Sigmoid colon (tissue), 7 donors: Measurements from ENCODE around the gene TMEM9. TPM values are rescaled to one million over a fixed set of nuclear protein-coding genes. Genes with fewer than 3 reads are reported as not detected.
A peak's percentile ranks its signal among the peaks of the same experiment; 100 is the strongest.

ENCODE experiments used
- DNase-seq: peaks from one replicate; pipeline ENCODE4 v3.0.0-alpha.2; 2019
- H3K27ac ChIP-seq, 4 donors: fragments of 200-600 bp; sonication (generic); one replicate each; pipeline ENCODE4 v1.5.1; 2016 to 2019; ENCODE audit warnings: mild to moderate bottlenecking in 1 of 4
- H3K27me3 ChIP-seq, 3 donors: fragments of 200-600 bp; sonication (generic); one replicate each; pipeline ENCODE4 v1.5.1; 2019; ENCODE audit warnings: mild to moderate bottlenecking in 1 of 3
- H3K36me3 ChIP-seq, 4 donors: fragments of 200-600 bp; sonication (generic); one replicate each; pipeline ENCODE4 v1.5.1; 2016 to 2019
- H3K4me1 ChIP-seq, 4 donors: fragments of 200-600 bp; sonication (generic); one replicate each; pipeline ENCODE4 v1.5.1; 2017 to 2019
- H3K4me3 ChIP-seq, 4 donors: fragments of 200-600 bp; sonication (generic); one replicate each; pipeline ENCODE4 v1.5.1; 2017 to 2019; ENCODE audit warnings: mild to moderate bottlenecking in 2 of 4, moderate library complexity in 1 of 4
- H3K9me3 ChIP-seq, 4 donors: fragments of 200-600 bp in 3 of 4; sonication (generic) in 3 of 4; one replicate each; pipeline versions ENCODE4 v1.5.1 to v1.6.1; 2013 to 2019
- EP300 ChIP-seq, 4 donors: sonication (generic); formaldehyde crosslinking; IDR thresholded peaks; one replicate each; pipeline ENCODE4 v1.6.1; 2017; ENCODE audit warnings: antibody characterized with exemption in 4 of 4
- POLR2A ChIP-seq, 2 donors: fragments of 450-650 bp; IDR thresholded peaks; one replicate each; pipeline ENCODE4 v1.6.1; 2016; ENCODE audit warnings: antibody characterized with exemption in 2 of 2, mild to moderate bottlenecking in 2 of 2, moderate library complexity in 2 of 2
- POLR2AphosphoS5 ChIP-seq, 4 donors: sonication (generic); formaldehyde crosslinking; IDR thresholded peaks; one replicate each; pipeline ENCODE4 v1.6.1; 2017; ENCODE audit warnings: antibody characterized with exemption in 4 of 4
- WGBS, 2 donors: extraction: QIAGEN DNeasy Blood & Tissue Kit; methylation state at CpG; one replicate each; pipeline ENCODE4 v1.1.7; 2013; 5-methylcytosine and 5-hydroxymethylcytosine counted together
- intact Hi-C: fragments of 100-400 bp; cut with DNase I; formaldehyde crosslinking; loops from one replicate; pipeline ENCODE4 v1.15.1; 2023
- polyA plus RNA-seq, 3 donors: library from polyadenylated mRNA; stranded (reverse); fragments of 200-250 nt; gene quantifications; one replicate each; pipeline ENCODE4 v1.2.3, GENCODE V29; 2013
- total RNA-seq, 4 donors: library from RNA; depleted of rRNA; stranded (reverse); fragments of >200 nt; gene quantifications; one replicate each; pipeline ENCODE4 v1.1.0, GENCODE V29; 2016
- TF ChIP-seq, protein P1 (sequence below), 4 experiments: fragments of 450-650 bp in 3 of 4; fragments of 200-600 bp in 1 of 4; IDR thresholded peaks; one replicate each; pipeline ENCODE4 v1.5.1; 2016 to 2019; ENCODE audit warnings: antibody characterized with exemption in 4 of 4, mild to moderate bottlenecking in 3 of 4, moderate library complexity in 2 of 4
- donor health status: healthy with polysubstance abuse.
- donor health status: Bipolar disorder and iron deficiency.
- donor health status: healthy.

The TMEM9 gene
- total and polyA plus RNA-seq, 7 donors = 12.9 to 78.3 (median 56.2) TPM

DNA sequence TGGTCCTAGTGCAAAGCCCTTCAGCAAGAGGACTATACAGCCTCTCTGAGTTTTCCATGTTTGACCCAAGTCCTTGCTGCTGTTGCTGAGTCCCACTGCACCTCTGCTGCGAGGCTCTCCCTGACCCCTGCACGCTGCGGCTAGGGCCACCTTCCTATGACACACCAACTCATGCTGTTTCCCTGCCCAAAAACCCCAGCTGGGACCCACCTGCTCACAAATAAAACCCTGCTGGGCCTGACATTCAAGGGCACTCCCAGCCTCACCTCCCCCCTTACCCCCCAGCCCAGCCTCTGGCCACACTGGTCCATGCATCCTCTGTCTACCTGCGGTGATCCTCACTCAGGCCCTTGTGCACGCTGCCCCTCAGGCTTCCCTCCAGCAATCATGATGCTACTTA lies 15.0 kb downstream of the TMEM9 start:
- intact Hi-C loops = loop anchor here (10.0 kb wide), 1 partner anchor 85 kb away; no protein-coding TSS in a partner anchor
- 96 to 97% methylated on average over 5 of the region's 5 CpGs for WGBS, 2 donors
- no peak for DNase-seq
- Histone ChIP-seq H3K27ac (no peak overlapping the region), H3K9me3 (no peaks in the 10 kb centered on the region), H3K36me3 (peaks cover 18 to 71% (median 44%) of the 10 kb centered on the region in 4 donors), H3K4me3 (no peak overlapping the region), H3K4me1 (peaks cover 0 to 25% (median 19%) of the 10 kb centered on the region in 4 donors), H3K27me3 (no peaks in the 10 kb centered on the region)
- TF ChIP-seq, protein P1, sequence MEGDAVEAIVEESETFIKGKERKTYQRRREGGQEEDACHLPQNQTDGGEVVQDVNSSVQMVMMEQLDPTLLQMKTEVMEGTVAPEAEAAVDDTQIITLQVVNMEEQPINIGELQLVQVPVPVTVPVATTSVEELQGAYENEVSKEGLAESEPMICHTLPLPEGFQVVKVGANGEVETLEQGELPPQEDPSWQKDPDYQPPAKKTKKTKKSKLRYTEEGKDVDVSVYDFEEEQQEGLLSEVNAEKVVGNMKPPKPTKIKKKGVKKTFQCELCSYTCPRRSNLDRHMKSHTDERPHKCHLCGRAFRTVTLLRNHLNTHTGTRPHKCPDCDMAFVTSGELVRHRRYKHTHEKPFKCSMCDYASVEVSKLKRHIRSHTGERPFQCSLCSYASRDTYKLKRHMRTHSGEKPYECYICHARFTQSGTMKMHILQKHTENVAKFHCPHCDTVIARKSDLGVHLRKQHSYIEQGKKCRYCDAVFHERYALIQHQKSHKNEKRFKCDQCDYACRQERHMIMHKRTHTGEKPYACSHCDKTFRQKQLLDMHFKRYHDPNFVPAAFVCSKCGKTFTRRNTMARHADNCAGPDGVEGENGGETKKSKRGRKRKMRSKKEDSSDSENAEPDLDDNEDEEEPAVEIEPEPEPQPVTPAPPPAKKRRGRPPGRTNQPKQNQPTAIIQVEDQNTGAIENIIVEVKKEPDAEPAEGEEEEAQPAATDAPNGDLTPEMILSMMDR (IDR thresholded peaks at IDR 0.05) = no peak
- TF ChIP-seq POLR2A (IDR thresholded peaks at IDR 0.05) (no peak), EP300 (IDR thresholded peaks at IDR 0.05) (no peak), POLR2AphosphoS5 (IDR thresholded peaks at IDR 0.05) (no peak)

DNA sequence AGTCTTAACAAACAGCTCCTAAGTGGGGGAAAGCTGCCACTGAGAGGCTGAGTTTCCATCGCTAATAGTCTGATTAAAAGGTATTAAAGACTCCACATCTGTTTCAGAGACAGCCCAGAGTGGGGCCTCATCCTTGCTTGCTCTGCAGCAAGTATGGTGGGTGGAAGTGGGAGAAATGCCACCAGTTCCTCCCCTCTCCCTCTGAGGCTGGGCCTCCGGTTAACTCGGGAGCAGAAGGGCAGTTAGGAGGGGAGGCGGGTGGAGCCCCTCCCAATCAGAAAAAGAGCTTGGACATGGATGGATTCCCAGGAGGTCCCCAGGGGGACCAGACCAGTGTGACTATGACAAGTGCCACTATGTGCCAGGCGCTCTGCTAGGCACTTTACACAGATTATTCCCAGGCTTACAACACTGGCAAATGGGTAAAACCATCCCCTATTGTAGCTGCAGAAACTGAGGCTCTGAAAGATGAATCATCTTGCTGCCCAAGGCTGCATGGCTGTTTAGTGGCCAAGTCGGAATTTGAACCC lies 15.9 kb downstream of the TMEM9 start:
- TF ChIP-seq, protein P1 (IDR thresholded peaks at IDR 0.05) = no peak
- TF ChIP-seq POLR2AphosphoS5 (IDR thresholded peaks at IDR 0.05) (no peak), POLR2A (IDR thresholded peaks at IDR 0.05) (no peak), EP300 (IDR thresholded peaks at IDR 0.05) (no peak)
- Histone ChIP-seq H3K27me3 (no peaks in the 10 kb centered on the region), H3K4me1 (peaks cover 0 to 25% (median 19%) of the 10 kb centered on the region in 4 donors), H3K27ac (peak overlapping the region; percentile 64 to 79 (median 76)), H3K4me3 (no peak overlapping the region), H3K36me3 (peaks cover 10 to 69% (median 38%) of the 10 kb centered on the region in 4 donors), H3K9me3 (no peaks in the 10 kb centered on the region)
- intact Hi-C loops = loop anchor here (10.0 kb wide), 1 partner anchor 86 kb away; no protein-coding TSS in a partner anchor
- WGBS, 2 donors = 87 to 89% methylated on average over 6 of the region's 6 CpGs
- DNase-seq = no peak

DNA sequence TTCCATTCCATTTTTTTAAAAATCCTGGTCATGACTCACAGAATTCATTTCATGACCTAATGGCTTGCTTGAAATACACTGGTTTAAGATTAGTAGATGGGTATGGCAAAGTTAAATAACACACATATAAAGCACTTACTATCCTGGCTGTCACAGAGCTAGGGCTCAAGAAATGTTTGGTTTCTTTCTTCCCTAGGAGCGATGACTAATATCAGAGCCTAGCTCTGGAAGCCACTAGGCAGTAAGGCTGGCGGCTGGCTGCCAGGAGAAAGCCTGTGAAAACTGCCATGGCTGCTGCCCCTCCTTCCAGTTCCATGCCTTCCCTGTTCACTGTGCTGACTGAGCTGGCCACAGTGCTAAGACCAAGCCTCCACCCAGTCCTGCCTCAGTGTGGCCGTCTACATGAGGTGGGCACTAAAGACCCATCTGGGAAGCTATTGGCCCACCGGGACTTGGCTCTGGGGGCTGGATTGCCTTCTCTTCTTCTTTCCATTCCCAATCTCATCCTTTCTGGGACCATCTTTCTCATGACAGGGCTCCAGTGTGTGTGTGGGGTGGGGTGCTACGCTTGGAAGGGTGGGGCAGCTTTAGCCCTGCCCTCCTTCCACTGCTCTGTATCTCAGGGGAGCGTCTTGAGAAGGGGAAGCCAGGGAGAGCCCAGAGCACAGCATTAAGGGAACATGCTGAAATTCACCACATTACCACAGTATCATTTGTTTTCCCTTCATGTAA lies 16.5 kb downstream of the TMEM9 start:
- 84% methylated on average over 6 of the region's 6 CpGs for WGBS, 2 donors
- no peak overlapping the region for H3K4me3 ChIP-seq

DNA sequence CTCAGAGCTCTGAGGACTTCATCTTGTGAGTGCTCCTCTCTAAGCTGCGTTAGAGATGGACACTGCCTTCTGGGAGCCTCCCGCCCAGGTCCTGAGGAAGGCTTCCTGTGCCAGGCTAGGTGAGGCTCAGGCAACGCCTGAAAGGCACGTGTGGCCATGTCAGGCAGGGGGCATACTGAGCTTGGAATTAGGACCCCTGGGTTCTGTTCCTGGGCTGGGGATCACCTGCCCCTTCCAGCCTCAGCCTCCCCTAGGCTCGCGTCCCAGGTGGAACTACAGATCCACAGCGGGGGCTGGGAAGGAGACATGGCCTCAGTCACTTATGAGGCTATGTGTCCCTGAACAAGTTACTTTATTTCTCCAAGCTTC lies 17.3 kb downstream of the TMEM9 start:
- no peak for DNase-seq
- Histone ChIP-seq H3K4me3 (no peak overlapping the region), H3K36me3 (peaks cover 9 to 55% (median 25%) of the 10 kb centered on the region in 4 donors), H3K27me3 (no peaks in the 10 kb centered on the region), H3K9me3 (no peaks in the 10 kb centered on the region), H3K4me1 (peaks cover 0 to 25% (median 19%) of the 10 kb centered on the region in 4 donors), H3K27ac (peak overlapping the region; percentile 66 to 79 (median 76))
- intact Hi-C loops = loop anchor here (10.0 kb wide), 1 partner anchor 88 kb away; no protein-coding TSS in a partner anchor
- WGBS, 2 donors = 93 to 97% methylated on average over 7 of the region's 7 CpGs
- TF ChIP-seq POLR2A (IDR thresholded peaks at IDR 0.05) = no peak

More for the DNA sequence above, 16.5 kb downstream of the TMEM9 start:
- no peaks in the 10 kb centered on the region for H3K27me3 ChIP-seq
- H3K27ac ChIP-seq = peak overlapping the region; percentile 64 to 79 (median 76)
- no peaks in the 10 kb centered on the region for H3K9me3 ChIP-seq
- TF ChIP-seq EP300 (IDR thresholded peaks at IDR 0.05) (no peak), POLR2A (IDR thresholded peaks at IDR 0.05) (no peak), POLR2AphosphoS5 (IDR thresholded peaks at IDR 0.05) (peak in 3 of 4 donors; percentile 17 to 36 (median 33))
- TF ChIP-seq, protein P1 (IDR thresholded peaks at IDR 0.05) = no peak
- intact Hi-C loops = loop anchor here (10.0 kb wide), 1 partner anchor 87 kb away; no protein-coding TSS in a partner anchor
- peak; percentile 90 for DNase-seq
- H3K4me1 ChIP-seq = peaks cover 0 to 25% (median 19%) of the 10 kb centered on the region in 4 donors
- H3K36me3 ChIP-seq = peaks cover 9 to 62% (median 33%) of the 10 kb centered on the region in 4 donors
